HG02610 (cell line): ENCODE results near the gene DTYMK.
A peak's percentile ranks its signal among the peaks of the same experiment; 100 is the strongest.
"Not testable (repeated sequence)": the region's sequence is repeated elsewhere in the genome, so short reads cannot be mapped to it uniquely, and the experiment has no call there.

ENCODE experiments used
- ATAC-seq: cut with Tn5 transposase; IDR thresholded peaks from one replicate; pipeline ENCODE4 v1.9.1; 2021; ENCODE audit warnings: mild to moderate bottlenecking, moderate library complexity; ENCODE audit not compliant: unreplicated experiment

DTYMK gene

GRCh38 chr2:241686650-241687425, at the start of gene DTYMK:
DTYMK (minus strand) TSS chr2:241686815; CDS start chr2:241686783, 32 bp downstream.
- peak; percentile 90 for ATAC-seq

- ATAC-seq = no peak
These were observed 49.5 kb upstream of the DTYMK start for GRCh38 chr2:241736111-241736510.

- ATAC-seq = peak; percentile 79
These were observed 48.0 kb upstream of the DTYMK start, which contains the start of gene D2HGDH for GRCh38 chr2:241734467-241735208. D2HGDH (plus strand) TSS chr2:241734630; CDS start chr2:241735225, 595 bp downstream.

GRCh38 chr2:241734208-241734466, 47.5 kb upstream of the DTYMK start:
- ATAC-seq = peak; percentile 23

- ATAC-seq = no peak
These were observed 47.0 kb upstream of the DTYMK start for GRCh38 chr2:241733391-241734207.

GRCh38 chr2:241732513-241733186, 46.0 kb upstream of the DTYMK start:
- ATAC-seq = not testable (repeated sequence)

GRCh38 chr2:241730671-241731293, 44.2 kb upstream of the DTYMK start:
- ATAC-seq = no peak

- no peak for ATAC-seq
These were observed 43.3 kb upstream of the DTYMK start for GRCh38 chr2:241729868-241730267.

GRCh38 chr2:241728627-241729026, 42.0 kb upstream of the DTYMK start:
- no peak for ATAC-seq

GRCh38 chr2:241728000-241728399, 41.4 kb upstream of the DTYMK start:
- ATAC-seq = no peak

- ATAC-seq = no peak
These were observed 39.8 kb upstream of the DTYMK start for GRCh38 chr2:241726459-241726858.

- no peak for ATAC-seq
These were observed 38.6 kb upstream of the DTYMK start for GRCh38 chr2:241724975-241725870.

- no peak for ATAC-seq
These were observed 37.8 kb upstream of the DTYMK start for GRCh38 chr2:241724259-241724974.

- ATAC-seq = no peak
These were observed 36.4 kb upstream of the DTYMK start for GRCh38 chr2:241722896-241723454.

GRCh38 chr2:241721852-241722251, 35.2 kb upstream of the DTYMK start:
- ATAC-seq = no peak

GRCh38 chr2:241720560-241720959, 33.9 kb upstream of the DTYMK start:
- ATAC-seq = no peak

GRCh38 chr2:241720099-241720498, 33.5 kb upstream of the DTYMK start:
- no peak for ATAC-seq

GRCh38 chr2:241719093-241719492, 32.5 kb upstream of the DTYMK start:
- ATAC-seq = no peak
